GM12878 (cell line): ENCODE results near the gene SNRNP27.

Experiments
- CREM ChIP-seq: IDR thresholded peaks from 2 replicates; pipeline ENCODE4 v1.6.1; 2014; ENCODE audit warnings: antibody characterized with exemption, low read depth
- CTCF ChIP-seq, 3 experiments: IDR thresholded peaks in 2 of 3; conservative IDR thresholded peaks in 1 of 3; 2 replicates each; pipeline ENCODE4 v1.5.1; 2011; ENCODE audit warnings: low read depth in 3 of 3, low read length in 3 of 3, mild to moderate bottlenecking in 3 of 3, control low read depth in 2 of 3, moderate library complexity in 2 of 3, inconsistent platforms in 1 of 3, mixed read lengths in 1 of 3; ENCODE audit not compliant: control insufficient read depth in 2 of 3, insufficient read depth in 1 of 3; ENCODE audit errors: extremely low read depth in 1 of 3
- EP300 ChIP-seq, 2 experiments: fragments of 150-350 bp in 1 of 2; IDR thresholded peaks; 2 replicates each; pipeline ENCODE4 v1.6.1; 2011 to 2012; ENCODE audit warnings: low read depth in 2 of 2, low read length in 2 of 2, borderline replicate concordance in 1 of 2, improper control_type of control experiment in 1 of 2, inconsistent platforms in 1 of 2; ENCODE audit not compliant: control insufficient read depth in 1 of 2
- ESRRA ChIP-seq: IDR thresholded peaks from 2 replicates; pipeline ENCODE4 v1.6.1; 2012; ENCODE audit warnings: mild to moderate bottlenecking, low read length, improper control_type of control experiment
- HDAC6 ChIP-seq: fragments of 200-600 bp; sonication (generic); IDR thresholded peaks from one replicate; pipeline ENCODE4 v1.8.0; 2017; ENCODE audit warnings: antibody characterized with exemption; ENCODE audit not compliant: unreplicated experiment
- MXI1 ChIP-seq: fragments of 150-350 bp; IDR thresholded peaks from 2 replicates; pipeline ENCODE4 v1.6.1; 2011; ENCODE audit warnings: low read depth, mild to moderate bottlenecking, inconsistent platforms, low read length, improper control_type of control experiment
- MYC ChIP-seq: IDR thresholded peaks from 2 replicates; pipeline ENCODE4 v1.6.1; 2011; ENCODE audit warnings: mild to moderate bottlenecking, low read length, moderate library complexity, inconsistent platforms; ENCODE audit not compliant: insufficient read depth, insufficient replicate concordance, insufficient read length, severe bottlenecking
- POLR2A ChIP-seq: IDR thresholded peaks from 2 replicates; pipeline ENCODE4 v1.6.1; 2011; ENCODE audit warnings: low read depth, mild to moderate bottlenecking, low read length
- RAD21 ChIP-seq: IDR thresholded peaks from 2 replicates; pipeline ENCODE4 v1.6.1; 2011; ENCODE audit warnings: mild to moderate bottlenecking, low read depth, low read length, moderate library complexity; ENCODE audit not compliant: insufficient read depth
- RELB ChIP-seq: fragments of 450-650 bp; IDR thresholded peaks from 2 replicates; pipeline ENCODE4 v1.6.1; 2017; ENCODE audit warnings: low read depth, mild to moderate bottlenecking, moderate library complexity
- SUPT20H ChIP-seq: IDR thresholded peaks from 2 replicates; pipeline ENCODE4 v1.6.1; 2011; ENCODE audit warnings: low read depth, mild to moderate bottlenecking, low read length, moderate library complexity, borderline replicate concordance; ENCODE audit not compliant: control insufficient read depth
- TCF7 ChIP-seq: IDR thresholded peaks from 2 replicates; pipeline ENCODE4 v1.6.1; 2014; ENCODE audit warnings: antibody characterized with exemption, borderline replicate concordance

GRCh38 chr2:69858261-69858660 is 35.5 kb upstream of the SNRNP27 start:
- TF ChIP-seq HDAC6 (no peak), TCF7 (no peak), POLR2A (no peak), ESRRA (no peak), RELB (no peak), CTCF (IDR thresholded peaks at IDR 0.05 in 2 of 3, conservative IDR thresholded peaks at IDR 0.05 in 1 of 3; ENCODE audit: control insufficient read depth in 2 of 3, extremely low read depth in 1 of 3, insufficient read depth in 1 of 3, low read depth in 3 of 3, low read length in 3 of 3) (no peak), MYC (no peak), SUPT20H (no peak), EP300 (IDR thresholded peaks at IDR 0.05; ENCODE audit: borderline replicate concordance in 1 of 2, control insufficient read depth in 1 of 2, low read depth in 2 of 2, low read length in 2 of 2) (no peak), MXI1 (no peak), RAD21 (no peak), CREM (no peak)
